Calu3 (cell line): ENCODE data around the gene SMARCC1. TPM values are rescaled to one million over a fixed set of nuclear protein-coding genes. Genes with fewer than 3 reads are reported as not detected.

ENCODE experiments used
- BruUV-seq: library from RNA; stranded (reverse); fragments of 400-500 nt; replicated peaks from 2 replicates; lab custom pipeline; 2021; lab: Mats Ljungman, UMichigan
- CTCF ChIA-PET: fragments of 300-600 bp; sonication (Branson Sonifier 250); formaldehyde crosslinking; loops from one replicate; lab custom pipeline; 2022; ENCODE audit warnings: antibody characterized with exemption; lab: Charles Lee
- DNase-seq: peaks from one replicate; pipeline ENCODE4 v3.0.0; 2022
- H3K27ac Mint-ChIP-seq: one replicate; pipeline ENCODE4 v1.8.0; 2022; ENCODE audit warnings: mixed read lengths; ENCODE audit not compliant: unreplicated experiment
- H3K27me3 Mint-ChIP-seq: one replicate; pipeline ENCODE4 v1.8.0; 2022; ENCODE audit warnings: mixed read lengths; ENCODE audit not compliant: unreplicated experiment
- H3K36me3 Mint-ChIP-seq: one replicate; pipeline ENCODE4 v1.8.0; 2022; ENCODE audit warnings: mild to moderate bottlenecking, moderate library complexity, mixed read lengths; ENCODE audit not compliant: insufficient read depth, unreplicated experiment
- H3K4me1 Mint-ChIP-seq: one replicate; pipeline ENCODE4 v1.8.0; 2022; ENCODE audit warnings: mild to moderate bottlenecking, low read depth, mixed read lengths; ENCODE audit not compliant: unreplicated experiment
- H3K4me3 Mint-ChIP-seq: one replicate; pipeline ENCODE4 v1.8.0; 2022; ENCODE audit warnings: mild to moderate bottlenecking, low read depth, moderate library complexity, mixed read lengths; ENCODE audit not compliant: unreplicated experiment
- H3K9me3 Mint-ChIP-seq: one replicate; pipeline ENCODE4 v1.8.0; 2022; ENCODE audit warnings: low read depth, mixed read lengths; ENCODE audit not compliant: unreplicated experiment
- intact Hi-C: fragments of 100-400 bp; cut with micrococcal nuclease; formaldehyde crosslinking; loops from one replicate; pipeline ENCODE4 v1.10.0; 2022; ENCODE audit not compliant: unreplicated experiment
- total RNA-seq: library from RNA; stranded (reverse); gene quantifications from 2 replicates; pipeline ENCODE4 v1.2.3, GENCODE V29; 2022
- TF ChIP-seq, protein P1 (sequence below): fragments of 200-600 bp; IDR thresholded peaks from one replicate; pipeline ENCODE4 v1.8.0; 2022; ENCODE audit warnings: antibody characterized with exemption; ENCODE audit not compliant: unreplicated experiment

The SMARCC1 gene
- total RNA-seq, 1 experiment from 2014 or later, result 122 TPM

GRCh38 chr3:47715928-47716327 is 65.8 kb downstream of the SMARCC1 start:
- Mint-ChIP-seq H3K4me3 (no peak overlapping the region), H3K9me3 (no peaks in the 10 kb centered on the region), H3K4me1 (peaks cover 11% of the 10 kb centered on the region), H3K36me3 (peaks cover 30% of the 10 kb centered on the region), H3K27ac (no peak overlapping the region), H3K27me3 (no peaks in the 10 kb centered on the region)
- no TSS peak for BruUV-seq
- CTCF ChIA-PET, result interaction anchor here (0.6 kb wide), 1 partner anchor 74 kb away, joined by 4 read pairs; no protein-coding TSS in a partner anchor
- TF ChIP-seq, protein P1, sequence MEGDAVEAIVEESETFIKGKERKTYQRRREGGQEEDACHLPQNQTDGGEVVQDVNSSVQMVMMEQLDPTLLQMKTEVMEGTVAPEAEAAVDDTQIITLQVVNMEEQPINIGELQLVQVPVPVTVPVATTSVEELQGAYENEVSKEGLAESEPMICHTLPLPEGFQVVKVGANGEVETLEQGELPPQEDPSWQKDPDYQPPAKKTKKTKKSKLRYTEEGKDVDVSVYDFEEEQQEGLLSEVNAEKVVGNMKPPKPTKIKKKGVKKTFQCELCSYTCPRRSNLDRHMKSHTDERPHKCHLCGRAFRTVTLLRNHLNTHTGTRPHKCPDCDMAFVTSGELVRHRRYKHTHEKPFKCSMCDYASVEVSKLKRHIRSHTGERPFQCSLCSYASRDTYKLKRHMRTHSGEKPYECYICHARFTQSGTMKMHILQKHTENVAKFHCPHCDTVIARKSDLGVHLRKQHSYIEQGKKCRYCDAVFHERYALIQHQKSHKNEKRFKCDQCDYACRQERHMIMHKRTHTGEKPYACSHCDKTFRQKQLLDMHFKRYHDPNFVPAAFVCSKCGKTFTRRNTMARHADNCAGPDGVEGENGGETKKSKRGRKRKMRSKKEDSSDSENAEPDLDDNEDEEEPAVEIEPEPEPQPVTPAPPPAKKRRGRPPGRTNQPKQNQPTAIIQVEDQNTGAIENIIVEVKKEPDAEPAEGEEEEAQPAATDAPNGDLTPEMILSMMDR, result no peak
- DNase-seq, result peak; percentile 13
- intact Hi-C loops, result no loop called here

GRCh38 chr3:47714606-47715005 is 67.1 kb downstream of the SMARCC1 start:
- TF ChIP-seq, protein P1, result no peak
- Mint-ChIP-seq H3K9me3 (no peaks in the 10 kb centered on the region), H3K27ac (no peak overlapping the region), H3K27me3 (no peaks in the 10 kb centered on the region), H3K36me3 (peaks cover 35% of the 10 kb centered on the region), H3K4me3 (no peak overlapping the region), H3K4me1 (peaks cover 11% of the 10 kb centered on the region)
- intact Hi-C loops, result no loop called here
- CTCF ChIA-PET, result no interaction called here
- DNase-seq, result no peak
- BruUV-seq, result no TSS peak

- peaks cover 44% of the 10 kb centered on the region for H3K36me3 Mint-ChIP-seq
- no peak overlapping the region for H3K27ac Mint-ChIP-seq
- CTCF ChIA-PET, result no interaction called here
- BruUV-seq, result no TSS peak
- TF ChIP-seq, protein P1, result no peak
- no peaks in the 10 kb centered on the region for H3K9me3 Mint-ChIP-seq
- no peak overlapping the region for H3K4me3 Mint-ChIP-seq
- no peaks in the 10 kb centered on the region for H3K27me3 Mint-ChIP-seq
- intact Hi-C loops, result no loop called here
- peaks cover 11% of the 10 kb centered on the region for H3K4me1 Mint-ChIP-seq
- no peak for DNase-seq
Observed at GRCh38 chr3:47713655-47714054, 68.0 kb downstream of the SMARCC1 start.

- DNase-seq, result no peak
- Mint-ChIP-seq H3K36me3 (peaks cover 53% of the 10 kb centered on the region), H3K27me3 (no peaks in the 10 kb centered on the region), H3K27ac (no peak overlapping the region), H3K9me3 (no peaks in the 10 kb centered on the region), H3K4me3 (no peak overlapping the region), H3K4me1 (peaks cover 11% of the 10 kb centered on the region)
- intact Hi-C loops, result no loop called here
- TF ChIP-seq, protein P1, result no peak
- CTCF ChIA-PET, result no interaction called here
- no TSS peak for BruUV-seq
Observed at GRCh38 chr3:47712398-47712797, 69.3 kb downstream of the SMARCC1 start.
